C4-2B (cell line): ENCODE results near the gene TMEM151A.

Source experiments
- CTCF ChIP-seq: fragments of 450-650 bp; conservative IDR thresholded peaks from 2 replicates; pipeline ENCODE4 v1.5.1; 2017; ENCODE audit warnings: mild to moderate bottlenecking
- ZFX ChIP-seq: fragments of 450-650 bp; IDR thresholded peaks from 2 replicates; pipeline ENCODE4 v1.6.1; 2017

GRCh38 chr11:66326261-66327111 is 34.8 kb downstream of the TMEM151A start:
- TF ChIP-seq CTCF (no peak), ZFX (no peak)
